ENCODE measurements around the gene RBMS3.

Gene RBMS3

DNA sequence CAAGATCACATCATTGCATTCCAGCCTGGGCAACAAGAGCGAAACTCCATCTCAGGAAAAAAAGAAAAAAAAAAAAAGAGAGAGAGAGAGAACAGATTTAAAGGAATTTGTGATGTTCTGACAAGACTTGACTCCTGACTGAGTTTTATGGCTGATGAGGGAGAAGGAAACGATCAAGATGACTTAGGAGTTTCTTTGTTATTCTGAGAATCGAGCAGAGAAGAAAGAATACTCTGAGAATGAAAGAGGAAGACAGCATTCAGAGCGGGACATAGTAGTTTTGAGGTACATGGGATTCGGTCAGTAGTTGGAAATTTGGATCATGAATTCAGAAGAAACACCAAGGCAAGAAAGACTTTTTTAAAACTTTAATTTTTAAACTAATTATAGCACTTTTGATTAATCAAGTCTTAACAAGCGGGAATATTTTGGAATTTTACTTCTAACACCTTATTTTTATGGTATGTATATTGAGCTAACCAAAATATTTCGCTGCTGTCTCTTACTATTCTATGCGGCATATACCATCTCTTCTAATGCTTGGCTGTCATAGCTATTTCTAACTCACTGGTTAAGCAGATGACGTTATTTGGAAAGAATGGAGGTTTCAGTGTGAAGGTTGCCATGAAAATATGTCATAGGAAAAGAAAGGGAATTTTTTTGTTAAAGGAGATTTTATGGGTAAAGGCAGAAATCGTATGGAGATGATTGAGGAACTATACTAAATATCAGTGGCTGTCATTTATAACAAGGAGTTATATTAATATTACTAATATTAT is 644.1 kb downstream of the RBMS3 start:
- H3K4me3 ChIP-seq: no peak overlapping the region
- no peak overlapping the region for H3K27ac ChIP-seq

DNA sequence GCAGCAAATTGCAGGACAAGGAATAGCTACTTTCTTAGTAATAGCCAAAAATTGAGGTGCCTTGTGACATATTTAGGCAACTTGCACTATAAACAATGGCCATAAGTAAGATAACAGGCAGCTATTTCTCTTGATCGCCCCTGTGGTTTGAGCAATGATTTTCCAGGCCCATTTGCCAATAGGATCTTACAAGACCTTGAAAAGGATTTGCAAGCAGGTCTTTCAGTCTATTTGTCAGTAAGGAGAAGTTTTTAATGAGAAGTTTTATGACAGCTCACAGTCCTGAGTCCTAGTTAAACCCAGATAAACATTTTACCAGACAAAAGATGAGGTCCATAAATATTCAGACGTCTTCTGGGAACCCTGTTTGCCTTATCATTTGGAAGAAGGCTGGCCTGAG is 645.5 kb downstream of the RBMS3 start:
- H3K4me3 ChIP-seq: no peak overlapping the region
- H3K27ac ChIP-seq: no peak overlapping the region

DNA sequence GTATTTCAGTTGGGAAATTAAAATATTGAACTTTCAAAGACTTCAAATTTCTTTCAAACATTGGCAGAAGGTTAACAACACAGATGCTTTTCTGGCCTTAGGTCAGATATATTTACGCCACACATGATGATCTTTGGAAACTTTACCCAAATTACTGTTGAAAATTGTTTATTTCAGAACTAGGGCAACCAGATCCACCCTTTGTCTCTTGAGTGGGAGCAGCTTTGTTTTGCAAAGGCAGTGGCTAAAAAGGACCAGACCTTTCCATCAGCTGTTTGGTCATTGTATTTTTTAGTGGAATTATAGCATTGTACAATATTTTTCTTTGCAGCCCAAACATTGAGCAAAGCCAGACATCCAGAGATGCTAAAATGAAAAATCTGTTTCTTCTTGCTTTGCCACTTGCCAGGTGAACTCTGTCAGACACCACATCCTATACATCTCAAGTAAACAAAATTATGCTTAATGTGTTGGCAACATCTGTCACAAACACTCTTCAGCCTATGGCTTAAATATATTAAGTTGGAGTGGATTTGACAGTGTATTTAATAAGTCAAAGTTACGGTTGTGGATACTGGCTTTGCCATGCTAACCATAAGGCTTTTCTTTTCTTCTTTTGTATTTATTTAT is 651.9 kb downstream of the RBMS3 start:
- H3K4me3 ChIP-seq: no peak overlapping the region
- H3K27ac ChIP-seq: peak overlapping the region in 1 of 21 experiments; percentile 6

DNA sequence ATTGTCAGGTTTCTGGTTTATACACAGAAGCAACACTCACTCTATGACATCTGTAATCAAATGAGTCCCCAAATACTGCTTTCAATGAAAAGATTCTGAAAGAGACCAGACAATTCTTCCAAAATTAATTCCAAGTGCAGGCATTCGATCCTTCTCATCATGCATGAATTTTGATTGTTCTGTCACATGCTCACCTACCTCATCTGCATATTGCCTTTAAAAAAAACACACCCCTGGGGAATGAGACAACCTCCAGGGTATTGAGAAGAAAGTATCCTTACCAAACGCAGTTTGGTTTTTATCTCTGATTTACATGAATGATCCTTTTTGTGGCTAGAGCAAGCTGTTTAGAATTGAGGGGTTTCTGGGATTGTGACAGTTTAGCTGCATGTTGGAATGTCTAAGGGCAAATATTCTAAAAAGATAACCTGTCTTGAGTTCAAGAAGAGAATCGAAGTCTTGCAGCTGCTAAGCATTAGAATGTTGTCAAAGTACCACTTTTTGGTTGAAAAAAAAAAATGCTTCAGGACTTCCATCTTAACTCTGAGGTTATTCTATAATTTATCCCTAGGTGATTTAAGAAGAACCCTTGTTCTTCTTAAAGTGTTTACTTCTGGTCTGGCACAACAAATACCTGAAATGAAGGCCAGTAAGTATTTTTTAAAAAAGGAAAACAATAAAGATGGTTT is 653.1 kb downstream of the RBMS3 start:
- Histone ChIP-seq H3K4me3 (no peak overlapping the region), H3K27ac (no peak overlapping the region)

DNA sequence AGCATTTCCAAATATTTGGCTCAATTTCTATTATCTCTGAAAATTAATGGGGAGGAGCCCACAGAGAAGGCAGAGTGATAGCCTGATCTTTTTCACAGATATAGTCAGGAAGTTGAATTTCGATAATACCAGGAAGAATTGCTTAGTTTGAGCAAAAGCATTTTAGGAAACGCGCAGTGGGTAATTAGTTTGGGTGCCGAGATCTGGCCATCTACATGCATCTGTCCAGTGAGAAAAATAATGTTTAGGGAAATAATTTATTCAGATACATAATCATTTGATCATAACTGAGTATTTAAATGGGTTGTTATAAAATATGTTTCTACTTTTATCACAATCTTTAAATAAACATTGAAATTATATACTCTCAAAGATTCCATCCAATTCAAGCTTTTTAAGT is 653.9 kb downstream of the RBMS3 start:
- H3K4me3 ChIP-seq: no peak overlapping the region
- no peak overlapping the region for H3K27ac ChIP-seq

DNA sequence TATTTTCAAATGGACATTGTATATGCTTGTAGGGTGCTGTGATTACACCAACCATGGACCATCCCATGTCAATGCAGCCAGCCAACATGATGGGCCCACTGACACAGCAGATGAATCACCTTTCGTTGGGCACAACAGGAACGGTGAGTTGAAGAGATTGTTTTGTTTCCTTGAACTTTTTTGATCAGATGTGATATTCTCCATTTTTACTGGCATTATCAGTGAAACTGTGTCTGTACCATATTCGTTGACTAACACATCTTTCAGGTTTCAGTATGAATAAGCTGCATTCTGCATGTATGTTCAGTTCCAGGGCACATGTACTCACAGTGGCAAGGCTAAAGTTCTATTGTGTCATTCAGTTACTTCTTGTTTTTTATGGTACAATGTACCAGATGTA is 655.2 kb downstream of the RBMS3 start:
- no peak overlapping the region for H3K27ac ChIP-seq

DNA sequence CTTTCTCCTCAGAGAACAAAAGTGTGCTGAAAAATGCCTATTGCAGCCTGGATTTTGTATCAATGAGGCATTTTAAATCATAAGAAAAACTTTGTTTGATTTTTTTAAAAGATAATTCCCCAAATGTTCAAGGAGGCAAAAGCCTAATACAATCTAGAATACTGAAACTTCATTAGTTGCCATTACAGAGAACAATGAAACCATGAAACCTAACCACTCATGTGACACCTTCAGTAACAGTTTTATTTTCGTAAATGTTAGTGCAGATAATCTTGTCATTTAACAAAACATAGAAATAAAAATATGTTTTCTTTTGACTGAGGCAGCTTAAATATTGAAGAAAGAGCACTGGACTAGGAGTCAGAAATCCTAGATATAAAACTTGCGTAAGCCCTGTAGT is 655.9 kb downstream of the RBMS3 start:
- H3K4me3 ChIP-seq: no peak overlapping the region
- no peak overlapping the region for H3K27ac ChIP-seq

More for the DNA sequence above, 655.2 kb downstream of the RBMS3 start:
- H3K4me3 ChIP-seq: no peak overlapping the region

DNA sequence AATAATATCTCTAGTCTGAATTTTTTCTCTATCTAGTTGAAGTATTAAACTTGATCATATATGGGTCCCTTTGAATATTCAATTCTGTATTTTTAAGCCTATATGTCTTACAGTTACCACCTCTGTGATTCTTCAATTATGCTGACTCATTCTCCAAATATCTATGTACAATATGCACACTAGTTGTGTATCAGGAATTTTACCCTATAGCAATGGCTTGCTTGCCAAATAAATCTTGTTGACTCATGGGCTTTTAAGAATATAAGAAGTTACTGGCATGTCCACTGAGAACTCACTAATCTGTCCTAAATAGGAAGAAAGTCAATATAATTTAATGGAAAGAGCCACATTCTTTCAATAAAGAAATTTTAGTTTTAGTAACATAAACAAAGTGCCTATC is 656.3 kb downstream of the RBMS3 start:
- Histone ChIP-seq H3K27ac (no peak overlapping the region), H3K4me3 (no peak overlapping the region)

DNA sequence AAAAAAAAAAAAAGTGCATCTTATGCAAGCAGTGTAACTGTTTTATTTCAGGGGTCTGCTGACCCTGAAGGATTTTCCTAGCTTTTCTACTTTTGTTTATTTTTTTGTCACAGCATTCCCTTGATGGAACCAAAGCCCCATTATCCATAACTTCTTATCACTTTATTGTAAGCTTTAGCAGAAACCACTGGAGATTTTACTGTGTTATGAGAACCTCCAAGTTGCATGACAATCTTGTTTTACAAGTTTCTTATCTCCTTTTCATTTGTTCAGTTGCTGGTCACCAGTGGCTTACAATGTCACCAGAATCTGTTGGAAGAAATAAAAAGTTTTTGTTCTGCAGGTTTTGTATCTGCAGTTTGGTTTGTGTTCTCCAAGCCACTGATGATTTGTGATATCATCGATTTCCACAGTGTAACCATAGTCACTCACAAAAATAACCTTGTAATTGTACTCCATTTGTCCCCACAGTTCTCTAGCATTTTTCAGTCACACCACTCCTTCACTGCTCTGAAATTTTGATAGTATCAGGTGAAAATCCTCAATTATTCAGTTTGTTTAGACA is 660.0 kb downstream of the RBMS3 start:
- Histone ChIP-seq H3K4me3 (no peak overlapping the region), H3K27ac (no peak overlapping the region)

DNA sequence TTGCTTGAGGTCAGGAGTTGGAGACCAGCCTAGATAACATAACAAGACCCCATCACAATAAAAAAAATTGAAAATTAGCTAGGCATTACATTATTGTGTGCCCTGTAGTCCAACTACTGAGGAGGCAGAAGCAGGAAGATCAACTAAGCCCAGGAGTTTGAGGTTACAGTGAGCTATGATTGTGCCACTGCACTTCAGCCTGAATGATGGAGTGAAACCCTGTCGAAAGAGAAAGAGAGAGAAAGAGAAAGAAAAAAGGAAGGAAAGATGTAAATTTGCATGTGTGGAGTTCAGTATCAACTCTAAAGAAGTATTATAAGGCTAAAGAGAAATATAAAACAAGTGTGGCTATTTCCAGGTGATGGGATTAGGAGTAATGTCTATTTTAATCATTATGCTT is 661.4 kb downstream of the RBMS3 start:
- H3K4me3 ChIP-seq: no peak overlapping the region
- H3K27ac ChIP-seq: no peak overlapping the region

DNA sequence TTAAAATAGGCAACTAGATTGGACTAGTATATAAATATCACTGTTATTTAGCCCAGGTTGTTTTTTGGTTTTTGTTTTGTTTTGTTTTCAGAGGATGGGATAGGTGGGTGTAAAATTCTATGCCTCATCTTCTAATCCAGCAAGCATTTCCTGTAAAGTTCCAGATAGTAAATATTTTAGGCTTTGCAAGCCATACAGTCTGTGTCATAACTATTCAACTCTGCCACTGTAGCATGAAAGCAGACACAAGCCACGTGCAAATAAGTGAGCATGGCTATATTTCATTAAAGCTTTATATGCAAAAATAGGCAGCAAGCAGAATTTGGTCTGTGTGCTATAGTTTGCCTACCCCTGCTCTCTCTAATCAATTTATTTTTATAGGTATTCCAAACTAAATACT is 668.3 kb downstream of the RBMS3 start:
- H3K4me3 ChIP-seq: no peak overlapping the region
- H3K27ac ChIP-seq: no peak overlapping the region

DNA sequence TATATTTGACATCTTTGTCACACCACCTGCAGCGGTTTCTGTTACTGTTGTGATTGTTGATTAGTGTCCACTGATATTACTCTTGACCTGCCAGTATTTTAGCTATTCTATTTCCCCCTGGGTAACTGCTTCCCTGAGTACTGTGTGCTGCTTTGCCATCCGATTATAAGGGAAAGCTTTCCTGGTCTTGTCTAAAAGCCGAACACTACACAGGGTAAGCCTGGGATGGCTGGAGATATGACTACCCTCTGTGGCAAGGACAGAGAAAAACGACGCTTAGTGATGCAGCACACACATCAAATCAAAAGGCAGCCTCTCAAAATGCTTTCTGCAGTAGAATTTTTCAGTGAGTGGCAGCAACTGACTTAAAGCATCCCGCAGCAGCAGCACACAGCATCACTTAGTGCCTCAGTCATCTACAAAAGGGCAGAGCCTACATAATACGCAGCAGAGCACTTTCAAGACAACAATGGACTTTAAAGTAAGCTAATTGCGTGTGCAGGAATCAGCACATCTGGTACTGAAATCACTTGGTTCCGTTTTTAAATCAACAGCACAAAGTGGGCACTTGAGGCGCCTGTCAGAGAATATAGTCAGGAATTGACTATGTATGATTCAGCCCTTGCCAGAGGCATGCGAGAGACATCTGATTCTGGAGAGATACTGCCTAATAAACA is 669.2 kb downstream of the RBMS3 start:
- H3K27ac ChIP-seq: no peak overlapping the region
- H3K4me3 ChIP-seq: no peak overlapping the region

DNA sequence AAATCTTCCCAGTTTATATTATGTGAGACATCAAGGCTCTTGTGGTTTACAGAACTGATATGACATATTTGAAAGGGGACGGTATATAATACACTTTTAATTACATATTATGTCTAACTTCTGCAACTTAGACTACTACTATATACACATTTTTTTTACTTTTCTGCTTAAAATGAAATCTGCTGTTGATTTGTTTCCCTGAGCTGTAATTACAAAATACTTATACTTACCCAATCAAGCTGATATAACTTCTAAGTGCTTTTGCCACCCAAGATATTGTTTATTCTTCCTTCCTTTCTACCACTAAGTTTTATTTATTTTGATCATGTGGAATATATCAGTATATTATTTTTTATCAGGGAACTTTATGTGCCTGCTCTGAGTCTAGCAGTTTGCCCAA is 671.6 kb downstream of the RBMS3 start:
- Histone ChIP-seq H3K27ac (no peak overlapping the region), H3K4me3 (no peak overlapping the region)

DNA sequence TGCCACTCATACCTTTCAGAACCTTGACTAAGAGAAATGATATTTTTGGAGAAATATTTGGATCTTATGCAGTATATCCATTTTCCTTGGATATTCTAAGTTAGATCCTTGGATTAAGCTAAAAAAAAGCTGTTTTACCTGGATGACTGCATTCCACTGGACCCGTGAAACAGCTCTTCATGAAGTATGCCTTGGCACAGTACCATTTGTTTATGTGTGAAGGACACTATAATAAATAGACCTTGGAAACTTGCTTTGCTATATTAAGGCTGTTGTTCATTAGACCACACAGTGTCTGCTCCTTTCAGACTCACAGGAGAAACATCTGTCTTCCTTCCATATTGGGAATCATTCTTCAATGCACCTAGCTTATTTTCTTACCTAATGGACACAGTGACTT is 674.5 kb downstream of the RBMS3 start:
- Histone ChIP-seq H3K27ac (no peak overlapping the region), H3K4me3 (no peak overlapping the region)

DNA sequence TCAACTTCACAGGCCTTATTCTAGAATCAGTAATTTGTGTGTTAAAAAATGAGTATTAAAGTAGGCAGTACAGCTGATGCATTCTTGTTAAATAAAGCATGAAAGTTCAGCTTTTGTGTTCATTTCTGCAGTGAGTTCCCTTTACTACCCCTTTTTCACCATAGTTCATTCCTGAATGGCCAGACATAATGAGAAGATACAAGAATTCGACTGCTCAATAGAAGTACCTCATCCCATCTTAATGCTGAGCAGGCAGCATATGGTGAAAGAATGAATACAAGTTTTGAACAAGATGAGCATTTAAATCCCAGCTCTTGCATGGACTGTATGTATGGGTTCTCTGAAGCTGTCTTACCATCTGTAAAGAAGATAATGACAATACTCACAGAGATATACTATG is 677.9 kb downstream of the RBMS3 start:
- Histone ChIP-seq H3K27ac (no peak overlapping the region), H3K4me3 (no peak overlapping the region)

DNA sequence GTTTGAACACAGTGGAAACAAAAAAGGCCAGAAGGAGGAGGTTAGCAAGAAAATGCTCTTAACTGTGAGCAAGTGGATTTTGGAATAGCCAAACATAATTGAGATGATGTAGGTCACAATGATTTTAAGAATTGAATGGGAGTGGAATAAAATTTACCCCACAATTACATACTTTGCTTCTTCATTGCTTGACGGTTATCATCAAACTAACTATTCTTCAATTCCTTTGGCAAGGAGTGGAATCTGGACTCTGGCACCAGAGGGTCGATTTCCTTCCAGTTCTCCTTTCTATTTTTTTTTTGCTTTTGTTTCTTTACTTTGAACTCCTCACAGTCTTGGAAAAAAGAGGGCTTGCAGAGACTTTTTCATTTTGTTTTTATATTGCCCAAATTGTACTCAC is 691.0 kb downstream of the RBMS3 start:
- no peak overlapping the region for H3K27ac ChIP-seq
- no peak overlapping the region for H3K4me3 ChIP-seq

DNA sequence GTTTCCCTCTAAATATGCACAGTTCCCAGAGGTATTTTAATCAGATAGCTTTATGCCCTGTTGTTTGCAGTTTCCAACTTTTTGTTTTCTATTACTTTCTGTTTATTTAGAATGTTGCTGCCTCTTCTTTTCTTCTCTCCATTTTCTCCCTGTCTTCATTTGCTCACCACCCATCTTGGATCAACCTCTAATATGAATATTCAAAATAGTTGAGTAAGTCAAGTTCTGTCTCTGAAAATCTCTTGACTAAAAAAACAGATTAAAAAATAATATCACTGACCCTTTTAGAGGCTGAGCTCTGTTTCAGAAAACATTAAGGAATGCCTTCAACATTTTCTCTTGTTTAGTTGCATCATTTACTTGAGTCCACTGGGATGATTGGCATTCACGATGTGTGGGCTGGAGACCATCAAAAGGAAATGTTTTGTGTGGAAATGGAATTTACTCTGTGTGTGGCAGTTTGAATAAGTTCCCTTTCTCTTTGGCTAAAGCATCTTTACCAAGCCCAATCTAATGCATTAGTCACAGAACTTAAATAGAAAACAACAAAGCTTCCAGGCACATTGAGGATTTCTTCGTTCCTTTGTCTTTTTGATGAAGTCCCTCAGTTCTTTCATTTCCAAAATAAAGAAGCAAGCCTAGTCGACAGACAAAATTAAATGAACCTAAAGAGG is 691.6 kb downstream of the RBMS3 start:
- H3K27ac ChIP-seq: peak overlapping the region in 1 of 21 experiments; percentile 26
- H3K4me3 ChIP-seq: no peak overlapping the region

DNA sequence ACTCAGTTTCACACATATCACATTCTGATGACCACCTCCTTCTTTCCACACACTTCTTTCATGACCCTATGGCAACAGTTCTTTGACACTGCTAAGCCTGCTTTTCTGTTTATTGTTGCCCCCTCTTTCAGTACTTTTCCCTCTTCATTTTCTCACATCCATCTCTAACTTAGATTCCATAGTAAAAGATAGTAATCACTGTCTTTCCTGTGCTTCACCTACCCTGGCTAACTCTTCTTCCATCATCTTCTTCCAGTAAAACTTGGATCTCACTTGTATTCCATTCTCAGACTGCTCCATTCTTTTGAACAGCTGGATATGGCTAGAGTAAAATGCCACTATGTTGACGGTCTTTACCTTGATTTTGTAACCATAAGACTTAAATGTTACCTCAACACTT is 692.9 kb downstream of the RBMS3 start:
- Histone ChIP-seq H3K4me3 (no peak overlapping the region), H3K27ac (no peak overlapping the region)

DNA sequence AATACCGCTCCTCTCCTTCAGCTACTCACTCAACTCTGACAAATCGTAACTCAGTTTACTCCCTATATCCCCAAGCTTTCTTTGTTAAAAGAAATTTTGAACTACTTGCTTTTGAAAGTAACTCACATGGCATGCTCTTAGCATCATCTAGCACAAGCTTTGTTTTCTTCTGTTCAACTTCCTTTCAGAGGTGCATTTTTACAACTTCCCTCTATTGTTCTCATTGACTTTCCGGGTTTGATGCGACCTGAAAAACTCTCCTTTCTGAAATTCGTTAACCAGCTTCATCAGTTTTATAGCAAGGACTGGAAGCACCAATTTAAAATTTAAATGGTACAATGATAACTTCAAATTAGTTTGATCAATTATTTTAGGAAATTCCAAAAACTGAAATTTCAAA is 696.0 kb downstream of the RBMS3 start:
- no peak overlapping the region for H3K4me3 ChIP-seq
- peak overlapping the region in 1 of 21 experiments; percentile 7 for H3K27ac ChIP-seq

DNA sequence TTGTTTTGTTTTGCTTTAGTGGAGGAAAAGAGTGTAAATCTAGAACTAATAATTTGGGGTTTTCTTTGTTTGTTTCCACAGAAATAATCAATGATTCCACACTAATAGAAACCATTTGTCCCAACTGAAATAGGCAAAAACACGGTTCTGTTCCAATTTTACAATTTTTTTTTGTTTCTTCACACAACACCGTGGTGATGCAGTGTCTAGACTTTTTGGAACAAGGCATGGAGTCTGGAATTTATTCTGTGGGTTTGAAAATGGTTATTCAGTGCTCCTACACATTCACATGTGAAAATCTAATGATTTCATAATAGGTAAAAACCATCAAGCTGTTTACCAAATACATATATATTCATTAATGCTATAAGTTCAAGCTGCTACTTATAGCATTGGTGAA is 696.5 kb downstream of the RBMS3 start:
- Histone ChIP-seq H3K4me3 (no peak overlapping the region), H3K27ac (peak overlapping the region in 1 of 21 experiments; percentile 7)

Measured in skin epidermis (tissue), 12 donors.